ENCODE measurements around the gene PRKAG2. TPM values are rescaled to one million over a fixed set of nuclear protein-coding genes. Genes with fewer than 3 reads are reported as not detected.
"Not testable (repeated sequence)": the region's sequence is repeated elsewhere in the genome, so short reads cannot be mapped to it uniquely, and the experiment has no call there.

PRKAG2 gene
- total RNA-seq, 4 donors from 2014 or later, result 25.1 to 57.8 (median 46.7) TPM

DNA sequence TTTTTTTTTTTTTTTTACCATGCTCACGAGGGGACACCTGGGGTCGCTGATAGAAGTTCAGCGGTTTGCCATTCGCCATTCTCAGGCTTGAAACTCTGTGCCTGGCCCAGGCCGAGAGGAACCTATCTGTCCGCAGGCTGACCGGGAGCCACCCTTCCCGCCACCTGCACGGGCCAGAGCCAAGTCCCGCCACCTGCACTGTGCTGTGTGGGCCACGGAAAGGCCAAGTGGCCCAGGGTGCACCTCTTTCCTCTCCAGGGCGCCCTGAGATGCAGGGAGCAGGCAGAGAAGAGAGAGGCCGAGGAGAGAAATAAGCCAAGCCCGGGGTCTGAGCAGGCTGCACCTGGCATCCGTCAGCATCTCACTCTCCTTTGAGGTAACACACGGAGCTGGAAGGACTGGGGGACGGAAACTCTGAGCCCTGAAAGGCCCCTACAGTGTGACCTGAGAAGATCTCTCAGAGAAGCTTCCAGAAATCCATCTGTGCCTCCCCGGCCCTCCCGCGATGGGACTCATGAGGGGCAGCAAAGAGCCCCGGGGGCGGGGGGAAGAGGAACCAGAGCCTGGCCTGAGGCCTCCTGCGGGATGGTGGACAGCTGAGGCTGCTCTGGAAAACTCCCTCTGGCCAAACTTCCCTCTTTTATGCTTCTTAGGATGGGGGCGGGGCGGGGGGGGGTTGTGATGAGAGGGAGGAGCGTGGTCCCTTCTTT is 46.6 kb downstream of the PRKAG2 start:
- Histone ChIP-seq H3K27ac (no peak overlapping the region), H3K4me3 (no peak overlapping the region), H3K9me3 (no peaks in the 10 kb centered on the region), H3K36me3 (no peaks in the 10 kb centered on the region), H3K4me1 (peaks cover 0 to 17% (median 0%) of the 10 kb centered on the region in 4 donors), H3K27me3 (no peaks in the 10 kb centered on the region)
- TF ChIP-seq POLR2A (IDR thresholded peaks at IDR 0.05) (no peak), EP300 (IDR thresholded peaks at IDR 0.05; ENCODE audit: low read depth) (no peak), POLR2AphosphoS5 (IDR thresholded peaks at IDR 0.05) (no peak)
- TF ChIP-seq, protein P1, sequence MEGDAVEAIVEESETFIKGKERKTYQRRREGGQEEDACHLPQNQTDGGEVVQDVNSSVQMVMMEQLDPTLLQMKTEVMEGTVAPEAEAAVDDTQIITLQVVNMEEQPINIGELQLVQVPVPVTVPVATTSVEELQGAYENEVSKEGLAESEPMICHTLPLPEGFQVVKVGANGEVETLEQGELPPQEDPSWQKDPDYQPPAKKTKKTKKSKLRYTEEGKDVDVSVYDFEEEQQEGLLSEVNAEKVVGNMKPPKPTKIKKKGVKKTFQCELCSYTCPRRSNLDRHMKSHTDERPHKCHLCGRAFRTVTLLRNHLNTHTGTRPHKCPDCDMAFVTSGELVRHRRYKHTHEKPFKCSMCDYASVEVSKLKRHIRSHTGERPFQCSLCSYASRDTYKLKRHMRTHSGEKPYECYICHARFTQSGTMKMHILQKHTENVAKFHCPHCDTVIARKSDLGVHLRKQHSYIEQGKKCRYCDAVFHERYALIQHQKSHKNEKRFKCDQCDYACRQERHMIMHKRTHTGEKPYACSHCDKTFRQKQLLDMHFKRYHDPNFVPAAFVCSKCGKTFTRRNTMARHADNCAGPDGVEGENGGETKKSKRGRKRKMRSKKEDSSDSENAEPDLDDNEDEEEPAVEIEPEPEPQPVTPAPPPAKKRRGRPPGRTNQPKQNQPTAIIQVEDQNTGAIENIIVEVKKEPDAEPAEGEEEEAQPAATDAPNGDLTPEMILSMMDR (IDR thresholded peaks at IDR 0.05), result no peak
- intact Hi-C loops (cut with DNase I; ENCODE audit: low total_unique reads) (no loop called here), in situ Hi-C loops (cut with MboI; ENCODE audit: low pct_ligation_motif_present in 1 of 4, low pct_unique_long_range_greater_than_20kb in 1 of 4, low sequenced_read_pairs in 3 of 4) (no loop called here)
- 70 to 85% methylated on average over 2 to 26 of the region's 26 CpGs for WGBS, 2 donors (ENCODE audit: low coverage in 1 of 2)
- DNase-seq, result no peak

DNA sequence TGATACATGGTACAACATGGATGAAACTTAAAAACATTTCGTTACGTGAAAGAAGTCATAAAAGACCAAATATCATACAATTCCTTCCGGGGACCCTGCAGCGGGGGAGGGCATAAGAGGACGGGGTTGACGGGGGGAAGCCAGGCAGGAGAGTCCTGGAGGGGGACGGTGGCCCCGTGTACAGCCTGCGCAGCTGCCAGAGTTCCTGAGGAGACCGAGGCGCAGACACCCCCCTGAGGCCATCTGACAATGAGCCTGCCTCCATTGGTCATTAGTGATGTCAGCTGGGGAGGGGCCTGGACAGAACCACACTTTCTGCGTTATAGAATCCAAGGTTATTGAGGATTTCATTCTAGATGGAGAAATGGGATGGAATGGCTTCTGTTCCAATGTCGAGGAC is 47.2 kb downstream of the PRKAG2 start:
- no peaks in the 10 kb centered on the region for H3K27me3 ChIP-seq
- no peak for DNase-seq
- H3K9me3 ChIP-seq, result no peaks in the 10 kb centered on the region
- H3K27ac ChIP-seq, result no peak overlapping the region
- H3K4me1 ChIP-seq, result peaks cover 0 to 22% (median 0%) of the 10 kb centered on the region in 4 donors
- whole genome bisulfite sequencing, 2 donors (ENCODE audit: low coverage in 1 of 2), result 91 to 100% methylated on average over 7 to 13 of the region's 13 CpGs
- intact Hi-C loops (cut with DNase I; ENCODE audit: low total_unique reads) (no loop called here), in situ Hi-C loops (cut with MboI; ENCODE audit: low pct_ligation_motif_present in 1 of 4, low pct_unique_long_range_greater_than_20kb in 1 of 4, low sequenced_read_pairs in 3 of 4) (no loop called here)
- no peak for TF ChIP-seq EP300 (IDR thresholded peaks at IDR 0.05; ENCODE audit: low read depth)
- TF ChIP-seq POLR2A (IDR thresholded peaks at IDR 0.05), result no peak
- H3K4me3 ChIP-seq, result no peak overlapping the region
- H3K36me3 ChIP-seq, result no peaks in the 10 kb centered on the region

DNA sequence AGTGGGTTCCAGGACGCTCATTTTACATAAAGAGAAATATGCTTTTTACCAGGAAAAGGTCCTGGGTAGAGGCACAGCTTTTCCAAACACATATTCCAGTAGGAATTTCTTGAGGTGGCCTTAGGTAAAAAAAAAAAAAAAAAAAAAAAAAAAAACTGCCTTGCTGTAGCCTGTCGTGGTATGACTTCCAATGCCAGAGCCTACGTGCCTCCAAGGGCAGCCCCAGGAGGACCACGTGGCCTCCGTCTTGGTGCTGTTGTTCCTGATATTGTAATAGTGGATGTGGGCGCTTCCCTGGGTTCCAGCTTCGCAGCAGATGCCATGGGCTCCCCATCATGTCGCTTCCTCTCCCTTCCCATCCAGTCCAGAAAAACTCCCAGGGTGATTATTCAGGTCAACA is 49.3 kb downstream of the PRKAG2 start:
- H3K36me3 ChIP-seq, result no peaks in the 10 kb centered on the region
- 95 to 97% methylated on average over 4 to 8 of the region's 8 CpGs for WGBS, 2 donors (ENCODE audit: low coverage in 1 of 2)
- TF ChIP-seq POLR2A (IDR thresholded peaks at IDR 0.05) (no peak), EP300 (IDR thresholded peaks at IDR 0.05; ENCODE audit: low read depth) (no peak), POLR2AphosphoS5 (IDR thresholded peaks at IDR 0.05) (no peak)
- TF ChIP-seq, protein P1 (IDR thresholded peaks at IDR 0.05), result no peak
- no peak for DNase-seq
- H3K4me3 ChIP-seq, result no peak overlapping the region
- no peaks in the 10 kb centered on the region for H3K27me3 ChIP-seq
- intact Hi-C loops (cut with DNase I; ENCODE audit: low total_unique reads) (no loop called here), in situ Hi-C loops (cut with MboI; ENCODE audit: low pct_ligation_motif_present in 1 of 4, low pct_unique_long_range_greater_than_20kb in 1 of 4, low sequenced_read_pairs in 3 of 4) (no loop called here)
- H3K4me1 ChIP-seq, result peaks cover 0 to 41% (median 0%) of the 10 kb centered on the region in 4 donors
- no peaks in the 10 kb centered on the region for H3K9me3 ChIP-seq
- no peak overlapping the region for H3K27ac ChIP-seq

DNA sequence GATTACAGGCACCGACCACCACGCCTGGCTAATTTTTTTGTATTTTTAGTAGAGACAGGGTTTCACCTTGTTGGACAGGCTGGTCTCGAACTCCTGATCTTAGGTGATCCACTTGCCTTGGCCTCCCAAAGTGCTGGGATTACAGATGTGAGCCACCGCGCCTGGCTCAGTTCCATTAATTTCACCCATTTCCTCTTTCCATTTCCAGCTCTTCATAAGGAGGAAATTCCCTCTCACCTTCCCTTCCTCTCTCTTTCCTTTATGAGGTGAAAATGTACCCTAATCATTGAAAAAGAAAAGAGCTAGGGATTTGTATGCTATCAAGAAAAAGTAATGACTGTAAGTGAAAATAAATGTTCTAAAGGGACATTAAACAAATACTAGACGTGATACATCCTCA is 50.6 kb downstream of the PRKAG2 start:
- DNase-seq; H3K27ac ChIP-seq; H3K36me3 ChIP-seq; H3K4me3 ChIP-seq; H3K27me3 ChIP-seq; in situ Hi-C loops (cut with MboI; ENCODE audit: low pct_ligation_motif_present in 1 of 4, low pct_unique_long_range_greater_than_20kb in 1 of 4, low sequenced_read_pairs in 3 of 4); H3K9me3 ChIP-seq; intact Hi-C loops (cut with DNase I; ENCODE audit: low total_unique reads): not testable (repeated sequence)
- peaks cover 0 to 45% (median 0%) of the 10 kb centered on the region in 4 donors for H3K4me1 ChIP-seq
- WGBS, 2 donors (ENCODE audit: low coverage in 1 of 2), result 80 to 85% methylated on average over 6 of the region's 6 CpGs

DNA sequence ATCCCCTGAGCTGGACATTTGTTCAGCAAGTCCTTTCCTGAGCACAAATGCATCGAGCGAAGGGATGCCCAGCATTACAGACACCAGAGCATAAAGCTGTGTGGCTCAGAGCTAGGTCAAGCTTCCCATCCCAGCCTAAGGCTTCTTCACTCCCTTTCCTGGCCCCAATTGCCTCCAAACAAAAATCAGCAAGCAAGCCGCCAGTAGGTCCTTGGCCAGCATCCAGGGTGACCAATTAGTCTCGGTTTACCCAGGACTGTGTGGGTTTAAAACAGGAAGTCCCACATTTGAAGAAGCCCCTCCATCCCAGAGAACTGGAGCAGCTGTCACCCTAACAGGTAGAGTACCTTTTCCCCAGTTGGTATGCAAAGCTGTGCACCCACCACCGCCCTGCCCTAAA is 51.2 kb downstream of the PRKAG2 start:
- H3K27me3 ChIP-seq, result no peaks in the 10 kb centered on the region
- no peak for DNase-seq
- no peaks in the 10 kb centered on the region for H3K36me3 ChIP-seq
- H3K4me1 ChIP-seq, result peaks cover 0 to 49% (median 0%) of the 10 kb centered on the region in 4 donors
- intact Hi-C loops (cut with DNase I; ENCODE audit: low total_unique reads), result no loop called here
- no peak for TF ChIP-seq EP300 (IDR thresholded peaks at IDR 0.05; ENCODE audit: low read depth)
- no peak for TF ChIP-seq POLR2AphosphoS5 (IDR thresholded peaks at IDR 0.05)
- TF ChIP-seq, protein P1 (IDR thresholded peaks at IDR 0.05), result no peak
- TF ChIP-seq POLR2A (IDR thresholded peaks at IDR 0.05), result no peak
- in situ Hi-C loops (cut with MboI; ENCODE audit: low pct_ligation_motif_present in 1 of 4, low pct_unique_long_range_greater_than_20kb in 1 of 4, low sequenced_read_pairs in 3 of 4), result no loop called here
- H3K27ac ChIP-seq, result no peak overlapping the region
- 73% methylated on average over 5 of the region's 5 CpGs; no CpG with 5 or more reads in 1 of the 2 donors for WGBS, 2 donors (ENCODE audit: low coverage in 1 of 2)
- no peak overlapping the region for H3K4me3 ChIP-seq
- no peaks in the 10 kb centered on the region for H3K9me3 ChIP-seq

Measured in transverse colon (tissue), 4 donors.